KMS-11 (cell line): ENCODE results near the gene CDC42BPB.

Experiments used
- H2AFZ ChIP-seq: fragments of 200-600 bp; sonication (generic); 2 replicates; pipeline ENCODE4 v1.6.1; 2016; ENCODE audit warnings: antibody characterized with exemption, mixed run types, low read depth
- H3K27ac ChIP-seq: fragments of 200-600 bp; sonication (generic); 2 replicates; pipeline ENCODE4 v1.6.1; 2016; ENCODE audit warnings: mild to moderate bottlenecking, mixed run types
- H3K27me3 ChIP-seq: fragments of 200-600 bp; sonication (generic); 2 replicates; pipeline ENCODE4 v1.6.1; 2017; ENCODE audit warnings: mild to moderate bottlenecking, low read depth, mixed run types, moderate library complexity; ENCODE audit not compliant: insufficient read depth
- H3K36me3 ChIP-seq: fragments of 200-600 bp; sonication (generic); 2 replicates; pipeline ENCODE4 v1.6.1; 2017; ENCODE audit warnings: mild to moderate bottlenecking, mixed run types; ENCODE audit not compliant: insufficient read depth
- H3K4me1 ChIP-seq: fragments of 200-600 bp; sonication (generic); 2 replicates; pipeline ENCODE4 v1.6.1; 2016; ENCODE audit warnings: mild to moderate bottlenecking, low read depth, mixed run types; ENCODE audit not compliant: poor library complexity, severe bottlenecking
- H3K4me2 ChIP-seq: fragments of 200-600 bp; sonication (generic); 2 replicates; pipeline ENCODE4 v1.7.0; 2016; ENCODE audit warnings: mild to moderate bottlenecking, mixed run types
- H3K4me3 ChIP-seq: fragments of 200-600 bp; sonication (generic); IDR thresholded peaks from 2 replicates; pipeline ENCODE4 v1.6.1; 2017; ENCODE audit warnings: low read depth, low read length, mixed read lengths; ENCODE audit not compliant: insufficient read depth
- H3K79me2 ChIP-seq: fragments of 200-600 bp; sonication (generic); 2 replicates; pipeline ENCODE4 v1.6.1; 2016; ENCODE audit warnings: low read depth, mixed run types; ENCODE audit not compliant: insufficient read depth
- H3K9ac ChIP-seq: fragments of 200-600 bp; sonication (generic); 2 replicates; pipeline ENCODE4 v1.6.1; 2016; ENCODE audit warnings: mild to moderate bottlenecking, mixed run types
- H4K20me1 ChIP-seq: fragments of 200-600 bp; sonication (generic); 2 replicates; pipeline ENCODE4 v1.6.1; 2016; ENCODE audit warnings: mild to moderate bottlenecking, mixed run types; ENCODE audit not compliant: insufficient read depth
- CTCF ChIP-seq: fragments of 200-600 bp; sonication (generic); conservative IDR thresholded peaks from 2 replicates; pipeline ENCODE4 v1.6.1; 2017; ENCODE audit warnings: low read depth, mild to moderate bottlenecking, antibody characterized with exemption, low read length, moderate library complexity, mixed read lengths

CDC42BPB gene

GRCh38 chr14:102932484-102933248 is 124.7 kb downstream of the CDC42BPB start:
- Histone ChIP-seq H3K27ac (no peak overlapping the region), H4K20me1 (no peaks in the 10 kb centered on the region), H3K4me2 (no peak overlapping the region), H3K4me1 (no peaks in the 10 kb centered on the region), H3K79me2 (no peaks in the 10 kb centered on the region), H3K4me3 (no peak overlapping the region), H3K36me3 (no peaks in the 10 kb centered on the region), H2AFZ (no peak overlapping the region), H3K27me3 (no peaks in the 10 kb centered on the region), H3K9ac (no peak overlapping the region)
- TF ChIP-seq CTCF, result no peak

GRCh38 chr14:102931580-102932285 is 125.6 kb downstream of the CDC42BPB start:
- no peak for TF ChIP-seq CTCF
- H3K9ac ChIP-seq, result no peak overlapping the region

GRCh38 chr14:102930753-102931579 is 126.4 kb downstream of the CDC42BPB start:
- Histone ChIP-seq H3K79me2 (no peaks in the 10 kb centered on the region), H3K4me1 (no peaks in the 10 kb centered on the region), H3K4me3 (no peak overlapping the region)

More at GRCh38 chr14:102931580-102932285, 125.6 kb downstream of the CDC42BPB start:
- no peaks in the 10 kb centered on the region for H3K79me2 ChIP-seq
- H3K27me3 ChIP-seq, result no peaks in the 10 kb centered on the region
- no peaks in the 10 kb centered on the region for H4K20me1 ChIP-seq
- no peak overlapping the region for H2AFZ ChIP-seq
- H3K4me1 ChIP-seq, result no peaks in the 10 kb centered on the region
- no peak overlapping the region for H3K4me3 ChIP-seq
- H3K4me2 ChIP-seq, result no peak overlapping the region
- no peak overlapping the region for H3K27ac ChIP-seq
- no peaks in the 10 kb centered on the region for H3K36me3 ChIP-seq

More at GRCh38 chr14:102930753-102931579, 126.4 kb downstream of the CDC42BPB start:
- H4K20me1 ChIP-seq, result no peaks in the 10 kb centered on the region
- TF ChIP-seq CTCF, result no peak
- no peaks in the 10 kb centered on the region for H3K27me3 ChIP-seq
- no peaks in the 10 kb centered on the region for H3K36me3 ChIP-seq
- H3K9ac ChIP-seq, result no peak overlapping the region
- H2AFZ ChIP-seq, result no peak overlapping the region
- no peak overlapping the region for H3K4me2 ChIP-seq
- no peak overlapping the region for H3K27ac ChIP-seq
